Muscle layer of colon (tissue), 2 donors: ENCODE results near the gene ERN2.
"Not testable (repeated sequence)": the region's sequence is repeated elsewhere in the genome, so short reads cannot be mapped to it uniquely, and the experiment has no call there.

Source experiments
- H3K27ac ChIP-seq: one replicate; pipeline ENCODE4 v1.7.0; 2013; ENCODE audit warnings: low read depth, mild to moderate bottlenecking, low read length, moderate library complexity
- H3K27me3 ChIP-seq, 2 donors: one replicate each; pipeline ENCODE4 v1.7.0; 2013; ENCODE audit warnings: low read length in 2 of 2, mild to moderate bottlenecking in 2 of 2; ENCODE audit not compliant: insufficient read depth in 2 of 2, control insufficient read depth in 1 of 2
- H3K36me3 ChIP-seq: one replicate; pipeline ENCODE4 v1.7.0; 2013; ENCODE audit warnings: mild to moderate bottlenecking, low read length; ENCODE audit not compliant: insufficient read depth
- H3K4me1 ChIP-seq: one replicate; pipeline ENCODE4 v1.7.0; 2013; ENCODE audit warnings: mild to moderate bottlenecking, low read length; ENCODE audit not compliant: insufficient read depth
- H3K4me3 ChIP-seq, 2 donors: one replicate each; pipeline ENCODE4 v1.7.0; 2013; ENCODE audit warnings: low read length in 2 of 2, low read depth in 1 of 2, mild to moderate bottlenecking in 1 of 2, moderate library complexity in 1 of 2
- H3K9ac ChIP-seq: one replicate; pipeline ENCODE4 v1.7.0; 2013; ENCODE audit warnings: low read length
- H3K9me3 ChIP-seq: one replicate; pipeline ENCODE4 v1.7.0; 2013; ENCODE audit warnings: mild to moderate bottlenecking, low read length
- donor health status: abdominal sarcoma.
- donor health status: Adenocarcinoma of cecum.

ERN2 gene

GRCh38 chr16:23739516-23739915 is 26.5 kb upstream of the ERN2 start:
- Histone ChIP-seq H3K4me3 (no peak overlapping the region), H3K9me3 (no peaks in the 10 kb centered on the region), H3K4me1 (no peaks in the 10 kb centered on the region), H3K27me3 (no peaks in the 10 kb centered on the region), H3K27ac (no peak overlapping the region), H3K36me3 (no peaks in the 10 kb centered on the region), H3K9ac (no peak overlapping the region)

DNA sequence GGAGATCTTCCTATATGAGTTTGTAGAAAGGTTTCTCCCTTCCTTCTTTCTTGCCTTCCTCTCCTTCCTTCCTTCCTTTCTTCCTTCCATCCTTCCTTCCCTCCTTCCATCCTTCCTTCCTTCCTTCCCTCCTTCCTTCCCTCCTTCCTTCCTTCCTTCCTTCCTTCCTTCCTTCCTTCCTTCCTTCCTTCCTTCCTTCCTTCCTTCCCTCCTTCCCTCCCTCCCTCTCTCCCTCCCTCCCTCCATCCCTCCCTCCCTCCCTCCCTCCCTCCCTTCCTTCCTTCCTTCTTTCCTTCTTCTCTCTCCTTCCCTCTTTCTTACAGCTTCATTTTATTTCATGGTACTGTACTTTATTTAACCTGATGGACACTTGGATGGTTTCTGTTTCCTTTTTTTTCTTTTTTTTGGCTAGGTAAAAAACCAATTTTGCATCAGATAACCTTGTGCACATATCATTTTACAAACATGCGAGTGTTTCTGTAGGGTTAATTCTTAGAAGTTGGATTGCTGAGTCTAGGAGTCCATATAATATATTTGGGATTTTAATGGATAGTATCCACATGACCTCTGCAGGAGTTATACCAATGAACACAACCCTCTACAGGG is 24.5 kb upstream of the ERN2 start:
- not testable (repeated sequence) for H3K4me3 ChIP-seq

DNA sequence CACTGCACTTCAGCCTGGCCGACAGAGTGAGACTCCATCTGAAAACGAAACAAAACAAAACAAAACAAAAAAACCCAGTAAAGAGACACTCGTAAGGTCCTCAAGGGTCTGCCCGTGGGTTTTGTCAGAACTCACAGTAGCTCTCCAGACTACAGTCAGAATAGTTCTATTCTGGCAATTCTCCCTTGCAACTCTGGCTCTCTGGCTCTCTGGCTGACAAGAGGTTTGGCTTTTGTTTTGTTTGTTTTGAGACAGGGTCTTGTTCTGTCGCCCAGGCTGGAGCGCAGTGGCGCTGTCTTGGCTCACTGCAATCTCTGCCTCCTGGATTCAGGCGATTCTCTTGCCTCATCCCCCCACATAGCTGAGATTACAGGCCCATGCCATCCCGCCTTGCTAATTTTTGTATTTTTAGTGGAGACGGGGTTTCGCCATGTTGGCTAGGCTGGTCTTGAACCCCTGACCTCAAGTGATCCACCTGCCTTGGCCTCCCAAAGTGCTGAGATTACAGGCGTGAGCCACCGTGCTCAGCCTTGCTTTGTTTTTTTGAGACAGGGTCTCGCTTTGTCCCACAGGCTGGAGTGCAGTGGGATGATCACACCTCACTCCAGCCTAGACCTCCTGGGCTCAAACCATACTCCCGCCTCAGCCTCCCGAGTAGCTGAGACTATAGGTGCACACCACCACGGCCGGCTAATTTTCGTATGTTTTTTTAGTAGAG is 21.3 kb upstream of the ERN2 start:
- Histone ChIP-seq H3K9ac (no peak overlapping the region), H3K9me3 (no peaks in the 10 kb centered on the region), H3K4me1 (no peaks in the 10 kb centered on the region), H3K27me3 (no peaks in the 10 kb centered on the region), H3K27ac (no peak overlapping the region), H3K36me3 (no peaks in the 10 kb centered on the region), H3K4me3 (no peak overlapping the region)

More for the DNA sequence above, 24.5 kb upstream of the ERN2 start:
- not testable (repeated sequence) for H3K27ac ChIP-seq, H3K4me1 ChIP-seq, H3K27me3 ChIP-seq, H3K36me3 ChIP-seq, H3K9me3 ChIP-seq, H3K9ac ChIP-seq

- Histone ChIP-seq H3K36me3 (no peaks in the 10 kb centered on the region), H3K27ac (no peak overlapping the region), H3K27me3 (no peaks in the 10 kb centered on the region), H3K4me3 (no peak overlapping the region), H3K9me3 (no peaks in the 10 kb centered on the region), H3K9ac (no peak overlapping the region), H3K4me1 (no peaks in the 10 kb centered on the region)
These were observed 16.7 kb upstream of the ERN2 start for GRCh38 chr16:23729503-23730424.

DNA sequence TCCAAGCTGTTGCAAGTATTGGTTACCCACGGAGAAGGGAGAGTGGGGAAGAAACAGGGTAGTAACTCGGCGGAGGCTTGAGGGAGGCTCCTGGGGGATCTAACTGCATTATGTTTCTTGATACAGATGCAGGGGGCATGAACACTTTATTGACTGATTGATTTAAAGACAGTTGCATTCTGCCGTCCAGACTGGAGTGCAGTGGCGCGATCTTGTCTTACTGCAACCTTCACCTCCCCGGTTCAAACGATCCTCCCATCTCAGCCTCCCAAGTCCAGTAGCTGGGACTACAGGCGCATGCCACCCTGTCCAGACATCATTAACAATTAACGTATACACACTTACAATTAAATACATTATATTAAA is 15.1 kb upstream of the ERN2 start:
- Histone ChIP-seq H3K27ac (no peak overlapping the region), H3K9me3 (no peaks in the 10 kb centered on the region), H3K9ac (no peak overlapping the region), H3K27me3 (no peaks in the 10 kb centered on the region), H3K36me3 (no peaks in the 10 kb centered on the region), H3K4me1 (no peaks in the 10 kb centered on the region), H3K4me3 (no peak overlapping the region)

- Histone ChIP-seq H3K9me3 (no peaks in the 10 kb centered on the region), H3K4me3 (no peak overlapping the region), H3K27me3 (no peaks in the 10 kb centered on the region), H3K27ac (no peak overlapping the region), H3K4me1 (no peaks in the 10 kb centered on the region), H3K9ac (no peak overlapping the region), H3K36me3 (no peaks in the 10 kb centered on the region)
These were observed 13.7 kb upstream of the ERN2 start for GRCh38 chr16:23726710-23727109.

DNA sequence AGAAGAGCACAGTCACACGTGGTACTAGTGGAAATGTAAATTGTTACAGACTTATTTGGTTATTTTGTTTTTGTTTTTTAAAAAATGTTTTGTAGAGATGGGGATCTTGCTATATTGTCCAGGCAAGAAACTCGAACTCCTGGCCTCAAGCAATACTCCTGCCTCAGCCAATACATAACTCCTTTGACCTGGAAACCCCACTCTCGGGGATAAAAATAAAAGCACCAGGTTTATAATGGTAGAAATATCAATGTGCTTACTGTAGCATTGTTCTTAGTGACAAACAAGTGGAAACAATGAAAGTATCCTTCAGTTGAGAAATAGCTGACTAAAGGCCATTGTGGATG is 11.7 kb upstream of the ERN2 start:
- no peaks in the 10 kb centered on the region for H3K4me1 ChIP-seq
- no peaks in the 10 kb centered on the region for H3K27me3 ChIP-seq
- H3K4me3 ChIP-seq, result no peak overlapping the region
- no peaks in the 10 kb centered on the region for H3K36me3 ChIP-seq
- H3K27ac ChIP-seq, result no peak overlapping the region
- H3K9me3 ChIP-seq, result no peaks in the 10 kb centered on the region
- no peak overlapping the region for H3K9ac ChIP-seq

DNA sequence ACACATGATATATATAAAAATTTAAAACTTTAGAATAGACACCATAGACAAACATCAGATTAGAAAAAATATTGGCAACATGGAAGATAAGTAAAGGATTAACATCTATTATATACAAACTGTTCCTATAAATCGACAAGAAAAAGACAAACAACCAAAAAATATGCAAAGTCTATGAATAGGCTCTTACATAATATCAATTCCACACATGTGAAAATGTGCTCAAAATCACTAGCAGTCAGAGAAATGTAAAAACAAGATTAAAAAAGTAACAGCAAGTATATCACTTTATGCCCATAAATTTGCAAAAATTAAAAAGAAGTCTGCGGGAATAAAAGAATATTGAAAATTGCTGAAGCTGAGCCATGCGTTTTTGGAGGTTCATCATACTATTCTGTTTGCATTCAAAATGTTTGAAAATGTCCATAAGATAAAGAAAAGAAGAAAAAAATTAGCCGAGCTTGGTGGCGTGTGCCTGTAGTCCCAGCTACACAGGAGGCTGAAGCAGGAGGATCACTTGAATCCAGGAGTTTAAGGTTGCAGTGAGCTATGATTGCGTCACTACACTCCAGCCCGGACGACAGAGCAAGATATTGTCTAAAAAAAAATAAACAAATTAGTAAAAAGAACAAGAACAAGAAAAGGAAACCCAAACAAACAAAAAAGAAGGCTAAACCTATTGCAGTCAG is 11.2 kb upstream of the ERN2 start:
- H3K4me3 ChIP-seq, result no peak overlapping the region
- H3K4me1 ChIP-seq, result no peaks in the 10 kb centered on the region
- H3K9ac ChIP-seq, result no peak overlapping the region
- H3K36me3 ChIP-seq, result no peaks in the 10 kb centered on the region
- H3K27ac ChIP-seq, result no peak overlapping the region
- no peaks in the 10 kb centered on the region for H3K27me3 ChIP-seq
- no peaks in the 10 kb centered on the region for H3K9me3 ChIP-seq

DNA sequence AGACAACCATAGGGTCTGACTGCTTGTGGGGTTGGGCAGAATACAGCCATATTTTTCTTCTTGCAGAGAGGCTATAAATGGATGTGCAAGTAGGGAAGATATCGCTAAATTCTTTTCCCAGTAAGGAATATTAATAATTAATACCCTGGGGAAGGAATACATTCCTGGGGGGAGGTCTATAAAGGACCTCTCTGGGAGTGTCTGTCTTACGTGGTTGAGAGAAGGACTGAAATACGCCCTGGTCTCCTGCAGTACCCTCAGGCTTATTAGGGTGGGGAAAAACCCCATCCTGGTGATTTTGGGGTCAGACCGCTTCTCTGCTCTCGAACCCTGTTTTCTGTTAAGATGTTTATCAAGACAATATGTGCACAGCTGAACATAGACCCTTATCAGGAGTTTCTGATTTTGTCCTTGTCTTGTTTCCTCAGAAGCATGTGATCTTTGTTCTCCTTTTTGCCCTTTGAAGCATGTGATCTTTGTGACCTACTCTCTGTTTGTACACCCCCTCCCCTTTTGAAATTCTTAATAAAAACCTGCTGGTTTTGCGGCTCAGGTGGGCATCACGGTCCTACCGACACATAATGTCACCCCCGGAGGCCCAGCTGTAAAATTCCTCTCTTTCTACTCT is 9.7 kb upstream of the ERN2 start:
- not testable (repeated sequence) for H3K27me3 ChIP-seq, H3K27ac ChIP-seq, H3K9me3 ChIP-seq, H3K4me1 ChIP-seq, H3K4me3 ChIP-seq, H3K9ac ChIP-seq, H3K36me3 ChIP-seq

GRCh38 chr16:23716484-23716883 is 3.5 kb upstream of the ERN2 start:
- Histone ChIP-seq H3K4me3 (no peak overlapping the region), H3K9ac (no peak overlapping the region), H3K36me3 (no peaks in the 10 kb centered on the region), H3K9me3 (no peaks in the 10 kb centered on the region), H3K4me1 (no peaks in the 10 kb centered on the region), H3K27me3 (peaks cover 0 to 16% of the 10 kb centered on the region in 2 donors), H3K27ac (no peak overlapping the region)

DNA sequence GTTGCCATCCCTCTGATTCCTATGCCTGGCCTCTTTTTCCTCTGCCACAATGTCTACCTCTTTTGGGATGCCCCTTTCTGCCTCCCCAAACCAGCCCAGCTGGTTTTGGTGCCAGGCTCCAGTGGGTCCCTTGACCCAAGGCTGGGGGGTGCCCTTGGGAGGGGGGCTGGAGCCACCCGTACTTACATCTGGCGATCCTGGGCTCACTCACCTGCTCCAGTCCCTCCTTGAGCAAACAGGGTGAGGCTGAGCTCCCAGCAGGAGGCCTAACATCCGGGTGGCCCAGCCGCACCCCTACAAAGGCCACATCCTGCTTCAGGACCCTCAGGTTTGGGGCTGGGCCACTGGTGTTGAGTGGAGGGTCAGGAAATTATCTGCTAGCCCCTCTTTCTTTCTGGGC is 1.2 kb downstream of the ERN2 start:
- H3K27ac ChIP-seq, result no peak overlapping the region
- peaks cover 0 to 16% of the 10 kb centered on the region in 2 donors for H3K27me3 ChIP-seq
- no peaks in the 10 kb centered on the region for H3K9me3 ChIP-seq
- no peak overlapping the region for H3K4me3 ChIP-seq
- no peaks in the 10 kb centered on the region for H3K36me3 ChIP-seq
- H3K4me1 ChIP-seq, result no peaks in the 10 kb centered on the region
- no peak overlapping the region for H3K9ac ChIP-seq
